GM19023 (cell line): Measurements from ENCODE around the gene SLC10A3.

Experiments used
- ATAC-seq: cut with Tn5 transposase; IDR thresholded peaks from one replicate; pipeline ENCODE4 v1.9.1; 2021; ENCODE audit warnings: mild to moderate bottlenecking, moderate library complexity; ENCODE audit not compliant: unreplicated experiment

The SLC10A3 gene

GRCh38 chrX:154490414-154491083 is at the start of gene SLC10A3:
TSS of gene SLC10A3 (minus strand) at chrX:154490629. CDS start at chrX:154488940, 1,689 bp downstream.
- ATAC-seq = peak; percentile 82

GRCh38 chrX:154539077-154539476 is 48.6 kb upstream of the SLC10A3 start:
- no peak for ATAC-seq

- ATAC-seq = no peak
These were observed 45.5 kb upstream of the SLC10A3 start for GRCh38 chrX:154535892-154536291.

- peak; percentile 92 for ATAC-seq
These were observed 44.3 kb upstream of the SLC10A3 start for GRCh38 chrX:154534526-154535322.

GRCh38 chrX:154532690-154533089 is 42.3 kb upstream of the SLC10A3 start:
- no peak for ATAC-seq

- ATAC-seq = no peak
These were observed 41.2 kb upstream of the SLC10A3 start for GRCh38 chrX:154531626-154532025.

- no peak for ATAC-seq
These were observed 39.9 kb upstream of the SLC10A3 start for GRCh38 chrX:154530286-154530685.

- no peak for ATAC-seq
These were observed 38.8 kb upstream of the SLC10A3 start for GRCh38 chrX:154529206-154529612.

GRCh38 chrX:154526901-154527675 is 36.7 kb upstream of the SLC10A3 start:
- peak; percentile 76 for ATAC-seq

- ATAC-seq = no peak
These were observed 35.4 kb upstream of the SLC10A3 start for GRCh38 chrX:154525606-154526490.

GRCh38 chrX:154519389-154519788 is 29.0 kb upstream of the SLC10A3 start:
- ATAC-seq = no peak

GRCh38 chrX:154517101-154517781 is 26.8 kb upstream of the SLC10A3 start:
- ATAC-seq = no peak

- ATAC-seq = no peak
These were observed 26.2 kb upstream of the SLC10A3 start for GRCh38 chrX:154516656-154517100.

- ATAC-seq = peak; percentile 86
These were observed 25.7 kb upstream of the SLC10A3 start, which contains the start of gene FAM3A for GRCh38 chrX:154515966-154516655. TSS of gene FAM3A (minus strand) at chrX:154516232. CDS start at chrX:154515772, 460 bp downstream.

- no peak for ATAC-seq
These were observed 24.9 kb upstream of the SLC10A3 start for GRCh38 chrX:154515090-154515965.

- no peak for ATAC-seq
These were observed 23.3 kb upstream of the SLC10A3 start for GRCh38 chrX:154513716-154514115.

GRCh38 chrX:154512879-154513553 is 22.6 kb upstream of the SLC10A3 start:
- ATAC-seq = no peak

- ATAC-seq = no peak
These were observed 21.3 kb upstream of the SLC10A3 start for GRCh38 chrX:154511761-154512160.
